Dermis microvascular lymphatic vessel endothelial cell (primary cell): Measurements from ENCODE around the gene PRKCA. TPM values are rescaled to one million over a fixed set of nuclear protein-coding genes. Genes with fewer than 3 reads are reported as not detected.

ENCODE experiments used
- DNase-seq, 2 donors: peaks; one replicate each; pipeline versions ENCODE4 v3.0.0 to v3.0.0-alpha.2; 2010; ENCODE audit warnings: low read depth in 2 of 2
- total RNA-seq: library from RNA; depleted of rRNA; stranded (reverse); fragments of >200 nt; gene quantifications from 2 replicates; pipeline ENCODE4 v1.2.1, GENCODE V29; 2014

PRKCA gene
- total RNA-seq, 1 donor from 2014 or later = 3.6 TPM

- DNase-seq = no peak
Measured at GRCh38 chr17:66829883-66830282, 527.5 kb downstream of the PRKCA start.

- no peak for DNase-seq
Measured at GRCh38 chr17:66830451-66830850, 528.0 kb downstream of the PRKCA start.

GRCh38 chr17:66831383-66832210 lies 529.2 kb downstream of the PRKCA start:
- no peak for DNase-seq

- DNase-seq = no peak
Measured at GRCh38 chr17:66833201-66833600, 530.8 kb downstream of the PRKCA start.

GRCh38 chr17:66834426-66834918 lies 532.1 kb downstream of the PRKCA start:
- no peak for DNase-seq

- no peak for DNase-seq
Measured at GRCh38 chr17:66834919-66835454, 532.6 kb downstream of the PRKCA start, which contains the start of gene CACNG5. Gene CACNG5, plus strand, starts transcription at chr17:66835117. Its CDS starts 42,216 bp downstream, at chr17:66877333.

GRCh38 chr17:66835476-66835875 lies 533.1 kb downstream of the PRKCA start:
- DNase-seq = no peak

- no peak for DNase-seq
Measured at GRCh38 chr17:66836063-66837005, 533.9 kb downstream of the PRKCA start.

GRCh38 chr17:66837226-66837625 lies 534.8 kb downstream of the PRKCA start:
- no peak for DNase-seq

- DNase-seq = no peak
Measured at GRCh38 chr17:66837885-66838665, 535.7 kb downstream of the PRKCA start.

- DNase-seq = no peak
Measured at GRCh38 chr17:66839616-66840015, 537.2 kb downstream of the PRKCA start.

GRCh38 chr17:66840061-66840460 lies 537.6 kb downstream of the PRKCA start:
- DNase-seq = no peak

GRCh38 chr17:66841328-66841727 lies 538.9 kb downstream of the PRKCA start:
- no peak for DNase-seq

- DNase-seq = no peak
Measured at GRCh38 chr17:66841744-66842143, 539.3 kb downstream of the PRKCA start.

- DNase-seq = no peak
Measured at GRCh38 chr17:66842505-66842904, 540.1 kb downstream of the PRKCA start.

- no peak for DNase-seq
Measured at GRCh38 chr17:66842959-66843358, 540.5 kb downstream of the PRKCA start.

- no peak for DNase-seq
Measured at GRCh38 chr17:66843627-66844026, 541.2 kb downstream of the PRKCA start.

GRCh38 chr17:66847704-66848103 lies 545.3 kb downstream of the PRKCA start:
- no peak for DNase-seq

GRCh38 chr17:66848496-66848895 lies 546.1 kb downstream of the PRKCA start:
- DNase-seq = no peak

- no peak for DNase-seq
Measured at GRCh38 chr17:66849032-66849655, 546.7 kb downstream of the PRKCA start.
